ENCODE results near the gene CABCOCO1. TPM values are rescaled to one million over a fixed set of nuclear protein-coding genes. Genes with fewer than 3 reads are reported as not detected.
A peak's percentile ranks its signal among the peaks of the same experiment; 100 is the strongest.

Gene CABCOCO1
- total and polyA plus RNA-seq, 9 of the 15 experiments (the other 6 are each of a cell fraction or from before 2014, with no cell fraction given): 0.04 TPM; not detected in 8

DNA sequence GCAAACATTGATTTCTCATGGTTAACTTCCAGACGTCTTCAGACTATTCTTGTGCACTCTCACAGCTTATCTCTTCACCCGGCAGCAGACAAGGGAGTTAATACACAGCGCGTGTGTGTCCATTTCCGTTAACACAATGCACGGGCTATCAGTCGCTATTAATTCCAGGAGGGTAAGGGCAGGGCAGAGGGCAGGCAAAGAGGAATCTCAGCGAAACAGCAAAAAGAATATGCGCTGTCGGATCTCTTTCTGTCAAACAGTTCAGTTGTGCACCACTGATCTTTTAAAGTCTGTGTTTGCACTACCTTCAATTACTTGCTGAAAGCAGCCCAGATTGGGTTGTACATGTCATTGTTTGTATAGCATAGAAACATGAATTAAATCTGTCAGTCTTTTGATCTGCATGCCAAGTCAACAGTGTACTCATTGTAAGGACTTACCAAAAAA, 41.1 kb upstream of the CABCOCO1 start:
- H3K9me3 ChIP-seq (replicated peaks; ENCODE audit: control insufficient read depth, insufficient read depth, low read depth, low read length): no peaks in the 10 kb centered on the region
- in situ Hi-C loops (cut with MboI) (no loop called here), intact Hi-C loops (cut with micrococcal nuclease) (no loop called here)
- no peaks in the 10 kb centered on the region for H3K4me1 ChIP-seq (replicated peaks in 1 of 2; ENCODE audit: control insufficient read depth in 2 of 2, insufficient read depth in 2 of 2, low read length in 2 of 2)
- no peak overlapping the region for H3K4me3 ChIP-seq
- H3K4me2 ChIP-seq (ENCODE audit: insufficient read depth, low read length): no peak overlapping the region
- H3K9ac ChIP-seq (ENCODE audit: insufficient read depth in 1 of 2, low read depth in 2 of 2, low read length in 2 of 2): no peak overlapping the region
- ChIA-PET POLR2A (interaction anchor here (1.4 kb wide), 1 partner anchor 9 kb away, joined by 6 read pairs; no protein-coding TSS in a partner anchor), CTCF (ENCODE audit: low intra/inter-chr PET ratio) (no interaction called here)
- no peak overlapping the region for H2AFZ ChIP-seq (ENCODE audit: low read depth, low read length)
- no peaks in the 10 kb centered on the region; a peak in 2 of 5 replicates for H3K27me3 ChIP-seq (ENCODE audit: control insufficient read depth in 2 of 2, insufficient read depth in 2 of 2, low read length in 2 of 2)
- H4K20me1 ChIP-seq (replicated peaks; ENCODE audit: control insufficient read depth, insufficient read depth, low read length): no peaks in the 10 kb centered on the region
- H3K27ac ChIP-seq (ENCODE audit: extremely low read depth, low read depth, low read length): no peak overlapping the region
- whole genome bisulfite sequencing (ENCODE audit: insufficient coverage, low coverage, missing lambda C conversion rate): 1% methylated on average over 10 of the region's 10 CpGs
- FAIRE-seq (peak; percentile 46), DNase-seq (ENCODE audit: extremely low read depth in 1 of 4, low spot score in 3 of 4) (peak in 2 of 4 experiments; percentile 14 to 40), ATAC-seq (peak; percentile 55; the same call in 2 of the 3 replicates)
- no peaks in the 10 kb centered on the region for H3K9me1 ChIP-seq (ENCODE audit: control insufficient read depth, insufficient read depth, low read length)
- H3K36me3 ChIP-seq (ENCODE audit: control insufficient read depth, insufficient read depth, low read length): no peaks in the 10 kb centered on the region
- no peaks in the 10 kb centered on the region for H3K79me2 ChIP-seq (ENCODE audit: control insufficient read depth, insufficient read depth, low read length)
- no TSS peak for BruUV-seq (replicated peaks)
- TF ChIP-seq EZH2 (IDR thresholded peaks at IDR 0.05; ENCODE audit: borderline replicate concordance, low read depth, low read length) (no peak), TCF3 (CRISPR knock-in tag; IDR thresholded peaks at IDR 0.05) (peak; percentile 28; the same call in 1 of the 2 replicates), SOX6 (IDR thresholded peaks at IDR 0.05) (peak; percentile 30; the same call in 1 of the 2 replicates), ZNF717 (CRISPR knock-in tag; IDR thresholded peaks at IDR 0.05) (no peak), FOXA3 (CRISPR knock-in tag; conservative IDR thresholded peaks at IDR 0.05 in 1 of 2, IDR thresholded peaks at IDR 0.05 in 1 of 2) (peak in 1 of 2 experiments; percentile 22; a peak in 1 of 4 replicates), STAT5B (CRISPR knock-in tag; IDR thresholded peaks at IDR 0.05) (no peak), CBFA2T2 (conservative IDR thresholded peaks at IDR 0.05) (0 out of 2 replicates have a peak, but pooled peaks have one; percentile 32), SMAD4 (CRISPR knock-in tag; conservative IDR thresholded peaks at IDR 0.05) (0 out of 2 replicates have a peak, but pooled peaks have one; percentile 23), ZNF134 (CRISPR knock-in tag; conservative IDR thresholded peaks at IDR 0.05) (no peak), KDM1A (IDR thresholded peaks at IDR 0.05) (peak; percentile 51 to 60; a peak in 2 of 4 replicates), ZNF589 (CRISPR knock-in tag; IDR thresholded peaks at IDR 0.05; ENCODE audit: low read depth) (no peak), NCOR1 (IDR thresholded peaks at IDR 0.05) (peak; percentile 38; the same call in 1 of the 2 replicates), KLF13 (tag; IDR thresholded peaks at IDR 0.05; ENCODE audit: borderline replicate concordance, low read depth) (no peak), ZNF184 (CRISPR knock-in tag; IDR thresholded peaks at IDR 0.05) (no peak), CBFA2T3 (IDR thresholded peaks at IDR 0.05) (peak; percentile 73), MEF2D (tag; conservative IDR thresholded peaks at IDR 0.05; ENCODE audit: low read depth) (0 out of 2 replicates have a peak, but pooled peaks have one; percentile 31), GATA2 (CRISPR knock-in tag; IDR thresholded peaks at IDR 0.05) (peak; percentile 46), BRF1 (IDR thresholded peaks at IDR 0.05; ENCODE audit: borderline replicate concordance, extremely low read depth, insufficient read length) (no peak)
- TF ChIP-seq, protein P1, sequence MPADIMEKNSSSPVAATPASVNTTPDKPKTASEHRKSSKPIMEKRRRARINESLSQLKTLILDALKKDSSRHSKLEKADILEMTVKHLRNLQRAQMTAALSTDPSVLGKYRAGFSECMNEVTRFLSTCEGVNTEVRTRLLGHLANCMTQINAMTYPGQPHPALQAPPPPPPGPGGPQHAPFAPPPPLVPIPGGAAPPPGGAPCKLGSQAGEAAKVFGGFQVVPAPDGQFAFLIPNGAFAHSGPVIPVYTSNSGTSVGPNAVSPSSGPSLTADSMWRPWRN (IDR thresholded peaks at IDR 0.05; ENCODE audit: low read depth): peak; percentile 39; the same call in 1 of the 2 replicates

All from K562 (cell line).